HEK293 (cell line): ENCODE results near the gene OR5AU1.

ENCODE experiments used
- KLF16 ChIP-seq: fragments of 450-650 bp; formaldehyde crosslinking; IDR thresholded peaks from 2 replicates; pipeline ENCODE4 v1.5.1; 2017; ENCODE audit warnings: missing biosample characterization, missing genetic modification characterization
- PBX3 ChIP-seq: sonication (generic); formaldehyde crosslinking; IDR thresholded peaks from 2 replicates; pipeline ENCODE4 v1.8.1; 2022; ENCODE audit warnings: mild to moderate bottlenecking, moderate library complexity, missing genetic modification reagents
- ZNF23 ChIP-seq: fragments of 450-650 bp; formaldehyde crosslinking; IDR thresholded peaks from 2 replicates; pipeline ENCODE4 v1.5.1; 2016; ENCODE audit warnings: missing biosample characterization, missing genetic modification characterization, borderline replicate concordance
- ZNF24 ChIP-seq: fragments of 450-650 bp; formaldehyde crosslinking; IDR thresholded peaks from 2 replicates; pipeline ENCODE4 v1.5.1; 2016; ENCODE audit warnings: missing biosample characterization, missing genetic modification characterization
- ZNF404 ChIP-seq: fragments of 450-650 bp; formaldehyde crosslinking; IDR thresholded peaks from 2 replicates; pipeline ENCODE4 v1.5.1; 2017; ENCODE audit warnings: missing biosample characterization, missing genetic modification characterization
- ZNF549 ChIP-seq: fragments of 450-650 bp; IDR thresholded peaks from 2 replicates; pipeline ENCODE4 v1.5.1; 2018; ENCODE audit warnings: missing biosample characterization, missing genetic modification characterization, mild to moderate bottlenecking, inconsistent platforms, moderate library complexity
- TF ChIP-seq, protein P1 (sequence below): fragments of 450-650 bp; formaldehyde crosslinking; IDR thresholded peaks from 2 replicates; pipeline ENCODE4 v1.5.1; 2016; ENCODE audit warnings: missing biosample characterization, missing genetic modification characterization
- TF ChIP-seq, protein P2 (sequence below): fragments of 450-650 bp; formaldehyde crosslinking; IDR thresholded peaks from 2 replicates; pipeline ENCODE4 v1.5.1; 2016; ENCODE audit warnings: missing biosample characterization, missing genetic modification characterization
- TF ChIP-seq, protein P3 (sequence below): fragments of 450-650 bp; formaldehyde crosslinking; IDR thresholded peaks from 2 replicates; pipeline ENCODE4 v1.5.1; 2016; ENCODE audit warnings: missing biosample characterization, missing genetic modification characterization
- TF ChIP-seq, protein P4 (sequence below): fragments of 450-650 bp; formaldehyde crosslinking; IDR thresholded peaks from 2 replicates; pipeline ENCODE4 v1.5.1; 2016; ENCODE audit warnings: missing biosample characterization, missing genetic modification characterization
- TF ChIP-seq, protein P5 (sequence below): fragments of 450-650 bp; formaldehyde crosslinking; conservative IDR thresholded peaks from 2 replicates; pipeline ENCODE4 v1.5.1; 2016; ENCODE audit warnings: low read depth, missing biosample characterization, missing genetic modification characterization

GRCh38 chr14:21182166-21182565 is 26.3 kb upstream of the OR5AU1 start:
- TF ChIP-seq, protein P1, sequence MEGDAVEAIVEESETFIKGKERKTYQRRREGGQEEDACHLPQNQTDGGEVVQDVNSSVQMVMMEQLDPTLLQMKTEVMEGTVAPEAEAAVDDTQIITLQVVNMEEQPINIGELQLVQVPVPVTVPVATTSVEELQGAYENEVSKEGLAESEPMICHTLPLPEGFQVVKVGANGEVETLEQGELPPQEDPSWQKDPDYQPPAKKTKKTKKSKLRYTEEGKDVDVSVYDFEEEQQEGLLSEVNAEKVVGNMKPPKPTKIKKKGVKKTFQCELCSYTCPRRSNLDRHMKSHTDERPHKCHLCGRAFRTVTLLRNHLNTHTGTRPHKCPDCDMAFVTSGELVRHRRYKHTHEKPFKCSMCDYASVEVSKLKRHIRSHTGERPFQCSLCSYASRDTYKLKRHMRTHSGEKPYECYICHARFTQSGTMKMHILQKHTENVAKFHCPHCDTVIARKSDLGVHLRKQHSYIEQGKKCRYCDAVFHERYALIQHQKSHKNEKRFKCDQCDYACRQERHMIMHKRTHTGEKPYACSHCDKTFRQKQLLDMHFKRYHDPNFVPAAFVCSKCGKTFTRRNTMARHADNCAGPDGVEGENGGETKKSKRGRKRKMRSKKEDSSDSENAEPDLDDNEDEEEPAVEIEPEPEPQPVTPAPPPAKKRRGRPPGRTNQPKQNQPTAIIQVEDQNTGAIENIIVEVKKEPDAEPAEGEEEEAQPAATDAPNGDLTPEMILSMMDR (tag by site-specific recombination) = no peak
- no peak for TF ChIP-seq PBX3
- TF ChIP-seq, protein P2, sequence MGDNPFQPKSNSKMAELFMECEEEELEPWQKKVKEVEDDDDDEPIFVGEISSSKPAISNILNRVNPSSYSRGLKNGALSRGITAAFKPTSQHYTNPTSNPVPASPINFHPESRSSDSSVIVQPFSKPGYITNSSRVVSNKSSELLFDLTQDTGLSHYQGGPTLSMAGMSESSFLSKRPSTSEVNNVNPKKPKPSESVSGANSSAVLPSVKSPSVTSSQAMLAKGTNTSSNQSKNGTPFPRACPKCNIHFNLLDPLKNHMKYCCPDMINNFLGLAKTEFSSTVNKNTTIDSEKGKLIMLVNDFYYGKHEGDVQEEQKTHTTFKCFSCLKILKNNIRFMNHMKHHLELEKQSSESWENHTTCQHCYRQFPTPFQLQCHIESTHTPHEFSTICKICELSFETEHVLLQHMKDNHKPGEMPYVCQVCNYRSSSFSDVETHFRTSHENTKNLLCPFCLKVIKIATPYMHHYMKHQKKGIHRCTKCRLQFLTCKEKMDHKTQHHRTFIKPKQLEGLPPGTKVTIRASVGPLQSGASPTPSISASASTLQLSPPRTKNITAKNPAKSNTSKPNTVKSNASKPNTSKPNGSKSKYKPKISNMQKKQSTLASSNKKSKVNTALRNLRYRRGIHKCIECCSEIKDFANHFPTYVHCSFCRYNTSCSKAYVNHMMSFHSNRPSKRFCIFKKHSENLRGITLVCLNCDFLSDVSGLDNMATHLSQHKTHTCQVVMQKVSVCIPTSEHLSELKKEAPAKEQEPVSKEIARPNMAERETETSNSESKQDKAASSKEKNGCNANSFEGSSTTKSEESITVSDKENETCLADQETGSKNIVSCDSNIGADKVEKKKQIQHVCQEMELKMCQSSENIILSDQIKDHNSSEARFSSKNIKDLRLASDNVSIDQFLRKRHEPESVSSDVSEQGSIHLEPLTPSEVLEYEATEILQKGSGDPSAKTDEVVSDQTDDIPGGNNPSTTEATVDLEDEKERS (tag by site-specific recombination) = no peak
- TF ChIP-seq ZNF549 (tag by site-specific recombination) = no peak
- TF ChIP-seq, protein P3, sequence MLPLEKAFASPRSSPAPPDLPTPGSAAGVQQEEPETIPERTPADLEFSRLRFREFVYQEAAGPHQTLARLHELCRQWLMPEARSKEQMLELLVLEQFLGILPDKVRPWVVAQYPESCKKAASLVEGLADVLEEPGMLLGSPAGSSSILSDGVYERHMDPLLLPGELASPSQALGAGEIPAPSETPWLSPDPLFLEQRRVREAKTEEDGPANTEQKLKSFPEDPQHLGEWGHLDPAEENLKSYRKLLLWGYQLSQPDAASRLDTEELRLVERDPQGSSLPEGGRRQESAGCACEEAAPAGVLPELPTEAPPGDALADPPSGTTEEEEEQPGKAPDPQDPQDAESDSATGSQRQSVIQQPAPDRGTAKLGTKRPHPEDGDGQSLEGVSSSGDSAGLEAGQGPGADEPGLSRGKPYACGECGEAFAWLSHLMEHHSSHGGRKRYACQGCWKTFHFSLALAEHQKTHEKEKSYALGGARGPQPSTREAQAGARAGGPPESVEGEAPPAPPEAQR = no peak
- no peak for TF ChIP-seq KLF16 (tag by site-specific recombination)
- TF ChIP-seq, protein P4, sequence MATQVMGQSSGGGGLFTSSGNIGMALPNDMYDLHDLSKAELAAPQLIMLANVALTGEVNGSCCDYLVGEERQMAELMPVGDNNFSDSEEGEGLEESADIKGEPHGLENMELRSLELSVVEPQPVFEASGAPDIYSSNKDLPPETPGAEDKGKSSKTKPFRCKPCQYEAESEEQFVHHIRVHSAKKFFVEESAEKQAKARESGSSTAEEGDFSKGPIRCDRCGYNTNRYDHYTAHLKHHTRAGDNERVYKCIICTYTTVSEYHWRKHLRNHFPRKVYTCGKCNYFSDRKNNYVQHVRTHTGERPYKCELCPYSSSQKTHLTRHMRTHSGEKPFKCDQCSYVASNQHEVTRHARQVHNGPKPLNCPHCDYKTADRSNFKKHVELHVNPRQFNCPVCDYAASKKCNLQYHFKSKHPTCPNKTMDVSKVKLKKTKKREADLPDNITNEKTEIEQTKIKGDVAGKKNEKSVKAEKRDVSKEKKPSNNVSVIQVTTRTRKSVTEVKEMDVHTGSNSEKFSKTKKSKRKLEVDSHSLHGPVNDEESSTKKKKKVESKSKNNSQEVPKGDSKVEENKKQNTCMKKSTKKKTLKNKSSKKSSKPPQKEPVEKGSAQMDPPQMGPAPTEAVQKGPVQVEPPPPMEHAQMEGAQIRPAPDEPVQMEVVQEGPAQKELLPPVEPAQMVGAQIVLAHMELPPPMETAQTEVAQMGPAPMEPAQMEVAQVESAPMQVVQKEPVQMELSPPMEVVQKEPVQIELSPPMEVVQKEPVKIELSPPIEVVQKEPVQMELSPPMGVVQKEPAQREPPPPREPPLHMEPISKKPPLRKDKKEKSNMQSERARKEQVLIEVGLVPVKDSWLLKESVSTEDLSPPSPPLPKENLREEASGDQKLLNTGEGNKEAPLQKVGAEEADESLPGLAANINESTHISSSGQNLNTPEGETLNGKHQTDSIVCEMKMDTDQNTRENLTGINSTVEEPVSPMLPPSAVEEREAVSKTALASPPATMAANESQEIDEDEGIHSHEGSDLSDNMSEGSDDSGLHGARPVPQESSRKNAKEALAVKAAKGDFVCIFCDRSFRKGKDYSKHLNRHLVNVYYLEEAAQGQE (tag by site-specific recombination) = no peak
- no peak for TF ChIP-seq ZNF24 (tag by site-specific recombination)
- no peak for TF ChIP-seq ZNF23 (tag by site-specific recombination)
- no peak for TF ChIP-seq ZNF404
- TF ChIP-seq, protein P5, sequence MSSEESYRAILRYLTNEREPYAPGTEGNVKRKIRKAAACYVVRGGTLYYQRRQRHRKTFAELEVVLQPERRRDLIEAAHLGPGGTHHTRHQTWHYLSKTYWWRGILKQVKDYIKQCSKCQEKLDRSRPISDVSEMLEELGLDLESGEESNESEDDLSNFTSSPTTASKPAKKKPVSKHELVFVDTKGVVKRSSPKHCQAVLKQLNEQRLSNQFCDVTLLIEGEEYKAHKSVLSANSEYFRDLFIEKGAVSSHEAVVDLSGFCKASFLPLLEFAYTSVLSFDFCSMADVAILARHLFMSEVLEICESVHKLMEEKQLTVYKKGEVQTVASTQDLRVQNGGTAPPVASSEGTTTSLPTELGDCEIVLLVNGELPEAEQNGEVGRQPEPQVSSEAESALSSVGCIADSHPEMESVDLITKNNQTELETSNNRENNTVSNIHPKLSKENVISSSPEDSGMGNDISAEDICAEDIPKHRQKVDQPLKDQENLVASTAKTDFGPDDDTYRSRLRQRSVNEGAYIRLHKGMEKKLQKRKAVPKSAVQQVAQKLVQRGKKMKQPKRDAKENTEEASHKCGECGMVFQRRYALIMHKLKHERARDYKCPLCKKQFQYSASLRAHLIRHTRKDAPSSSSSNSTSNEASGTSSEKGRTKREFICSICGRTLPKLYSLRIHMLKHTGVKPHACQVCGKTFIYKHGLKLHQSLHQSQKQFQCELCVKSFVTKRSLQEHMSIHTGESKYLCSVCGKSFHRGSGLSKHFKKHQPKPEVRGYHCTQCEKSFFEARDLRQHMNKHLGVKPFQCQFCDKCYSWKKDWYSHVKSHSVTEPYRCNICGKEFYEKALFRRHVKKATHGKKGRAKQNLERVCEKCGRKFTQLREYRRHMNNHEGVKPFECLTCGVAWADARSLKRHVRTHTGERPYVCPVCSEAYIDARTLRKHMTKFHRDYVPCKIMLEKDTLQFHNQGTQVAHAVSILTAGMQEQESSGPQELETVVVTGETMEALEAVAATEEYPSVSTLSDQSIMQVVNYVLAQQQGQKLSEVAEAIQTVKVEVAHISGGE (tag by site-specific recombination) = no peak
